HG03439 (cell line): ENCODE data around the gene PSMG2.
"Not testable (repeated sequence)": the region's sequence is repeated elsewhere in the genome, so short reads cannot be mapped to it uniquely, and the experiment has no call there.

ENCODE experiments used
- ATAC-seq: cut with Tn5 transposase; IDR thresholded peaks from one replicate; pipeline ENCODE4 v1.9.1; 2021; ENCODE audit warnings: mild to moderate bottlenecking, moderate library complexity; ENCODE audit not compliant: unreplicated experiment

The PSMG2 gene

GRCh38 chr18:12758566-12758965 lies 55.7 kb downstream of the PSMG2 start:
- ATAC-seq = not testable (repeated sequence)

- ATAC-seq = no peak
Measured at GRCh38 chr18:12765126-12765525, 62.3 kb downstream of the PSMG2 start.

DNA sequence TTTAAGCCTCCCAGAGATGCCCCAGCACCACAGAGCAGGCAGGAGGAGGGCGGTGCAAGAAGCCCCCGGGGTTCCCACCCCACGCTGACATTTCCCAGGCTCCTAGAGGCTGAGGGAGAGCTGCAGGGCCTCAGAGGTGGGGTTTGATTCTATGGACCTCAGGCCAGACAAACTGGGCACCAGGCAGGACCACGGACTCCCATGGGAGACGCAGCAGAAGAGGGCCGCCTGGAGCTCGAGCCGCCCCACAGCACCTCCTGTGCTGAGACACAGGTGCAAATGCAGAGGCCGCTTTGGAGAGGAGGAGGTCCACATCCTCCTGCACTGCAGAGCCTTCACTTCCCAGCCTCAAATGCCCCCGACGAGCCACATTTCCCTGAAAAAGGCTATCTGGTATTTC lies 62.7 kb downstream of the PSMG2 start:
- ATAC-seq = no peak

- ATAC-seq = no peak
Measured at GRCh38 chr18:12766986-12767433, 64.2 kb downstream of the PSMG2 start.

GRCh38 chr18:12767580-12768155 lies 64.8 kb downstream of the PSMG2 start:
- no peak for ATAC-seq

DNA sequence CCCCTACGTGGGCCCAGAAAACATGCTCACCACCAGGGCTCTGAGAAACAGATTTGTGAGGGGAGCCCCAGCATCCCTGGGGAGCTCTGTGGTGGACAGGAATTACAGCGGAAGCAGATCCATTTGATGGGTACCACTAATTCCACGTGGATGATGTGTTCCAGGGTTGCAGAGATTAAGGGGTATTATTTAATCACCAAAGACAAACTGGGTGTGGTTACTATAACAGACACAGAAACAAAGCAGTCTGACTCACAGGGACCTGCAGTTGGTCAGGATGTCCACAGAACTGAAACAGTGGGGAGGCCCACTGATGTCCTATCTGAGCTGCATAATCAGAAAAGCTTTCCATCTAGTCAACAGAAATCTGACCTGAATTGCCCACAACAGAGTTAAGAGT lies 65.8 kb downstream of the PSMG2 start:
- ATAC-seq = no peak

- no peak for ATAC-seq
Measured at GRCh38 chr18:12769136-12769535, 66.3 kb downstream of the PSMG2 start.

GRCh38 chr18:12769644-12770440 lies 67.0 kb downstream of the PSMG2 start:
- no peak for ATAC-seq

- ATAC-seq = no peak
Measured at GRCh38 chr18:12770469-12771219, 67.8 kb downstream of the PSMG2 start.

GRCh38 chr18:12772111-12772510 lies 69.3 kb downstream of the PSMG2 start:
- ATAC-seq = no peak

DNA sequence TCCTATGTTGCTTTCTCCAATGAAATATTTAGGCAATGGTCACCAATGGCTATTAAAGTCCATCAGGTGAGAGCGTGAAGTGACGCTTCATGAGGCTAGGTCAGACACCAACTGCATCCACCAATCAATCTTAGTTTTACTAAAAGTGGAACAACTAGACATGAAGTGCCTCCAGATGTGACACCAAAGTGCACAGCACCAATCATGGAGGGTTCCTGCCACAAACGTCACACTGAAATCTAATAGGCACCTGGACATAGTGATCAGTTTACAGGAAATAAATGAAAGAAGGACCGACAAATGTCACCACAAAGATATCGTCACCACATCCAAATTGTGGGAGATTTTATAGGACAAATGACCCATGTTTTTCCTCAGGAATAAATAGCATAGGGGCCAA lies 70.5 kb downstream of the PSMG2 start:
- ATAC-seq = no peak

GRCh38 chr18:12774982-12775381 lies 72.1 kb downstream of the PSMG2 start:
- no peak for ATAC-seq
